Non-pigmented ciliary epithelial cell (primary cell): ENCODE data around the gene ENGASE.

Experiments used
- DNase-seq: peaks from one replicate; pipeline ENCODE4 v3.0.0-alpha.2; 2010; ENCODE audit warnings: low read depth

ENGASE gene

DNA sequence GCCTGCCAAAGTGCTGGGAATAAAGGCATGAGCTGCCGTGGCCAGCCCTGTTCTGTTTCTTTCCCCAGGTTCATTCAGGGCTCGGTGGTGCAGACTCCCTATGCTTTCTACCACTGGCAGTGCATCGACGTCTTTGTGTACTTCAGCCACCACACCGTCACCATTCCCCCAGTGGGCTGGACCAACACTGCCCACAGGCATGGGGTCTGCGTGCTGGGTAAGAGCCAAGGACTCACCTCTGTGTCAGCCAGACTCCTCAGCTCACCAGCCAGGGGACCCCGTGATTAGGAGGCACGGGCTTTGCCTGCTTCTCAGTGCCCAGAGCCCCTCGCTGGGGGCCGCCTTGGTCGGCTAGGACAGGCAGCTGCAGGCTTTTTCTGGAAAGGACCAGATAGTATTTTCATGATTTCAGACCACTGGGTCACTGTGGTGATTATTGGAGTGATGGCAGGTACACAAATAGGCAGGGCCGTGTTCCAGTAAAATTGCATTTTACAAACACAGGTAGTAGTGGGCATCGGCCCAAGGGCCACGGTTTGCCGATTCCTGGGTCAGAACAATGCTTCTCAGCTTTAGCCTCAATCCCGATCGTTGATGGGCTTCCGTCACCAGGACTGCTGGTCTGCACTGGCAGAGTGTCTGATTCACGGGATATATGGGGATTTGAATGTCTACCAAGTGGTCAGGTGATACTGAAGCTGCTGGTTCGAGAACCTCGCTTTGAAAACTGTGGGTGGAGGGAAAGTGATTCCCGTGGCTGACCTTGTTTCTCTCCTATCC, 5.0 kb downstream of the ENGASE start:
- no peak for DNase-seq

DNA sequence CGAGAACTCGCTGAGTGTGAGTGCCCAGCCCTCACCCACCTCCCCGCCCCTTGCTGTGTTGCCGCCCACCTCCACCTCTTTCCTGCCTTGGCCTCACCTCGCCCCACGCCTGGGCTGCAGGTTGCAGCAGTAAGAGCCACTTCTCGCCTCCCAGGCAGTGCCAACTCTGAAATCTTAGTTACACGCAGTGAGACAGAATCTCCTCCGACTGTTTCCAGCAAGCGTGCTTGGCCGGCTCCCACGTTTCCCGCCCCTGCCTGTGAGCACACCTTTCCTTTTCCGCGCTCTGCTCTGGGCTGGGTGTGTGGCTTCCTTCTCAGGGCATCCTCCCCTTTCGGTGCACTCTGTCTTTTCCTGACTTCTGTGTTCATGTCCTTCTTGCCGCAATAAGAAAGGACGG, 5.7 kb downstream of the ENGASE start:
- DNase-seq: no peak

DNA sequence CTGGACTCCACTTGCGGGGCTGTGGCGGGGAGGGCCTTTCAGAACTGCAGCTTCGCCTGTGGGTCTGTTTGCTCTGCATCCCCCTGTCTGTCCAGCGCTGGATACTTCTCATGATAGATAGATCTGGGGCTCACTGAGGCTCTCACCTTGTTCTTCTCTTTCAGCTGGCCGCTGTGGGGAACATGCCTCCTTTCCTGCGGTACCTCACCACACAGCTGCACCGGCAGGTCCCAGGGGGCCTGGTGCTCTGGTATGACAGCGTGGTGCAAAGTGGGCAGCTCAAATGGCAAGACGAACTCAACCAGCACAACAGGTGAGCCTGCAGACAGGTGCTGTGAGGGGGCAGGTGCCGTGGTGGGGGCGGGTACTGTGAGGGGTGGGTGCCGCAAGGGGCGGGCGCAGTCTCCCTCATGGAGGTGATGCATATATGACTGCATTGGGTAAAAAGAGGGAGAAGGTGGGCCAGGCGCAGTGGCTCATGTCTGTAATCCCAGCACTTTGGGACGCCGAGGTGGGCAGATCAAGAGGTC, 6.2 kb downstream of the ENGASE start:
- DNase-seq: no peak

- DNase-seq: no peak
These were observed 7.1 kb downstream of the ENGASE start for GRCh38 chr17:79081571-79082276.

DNA sequence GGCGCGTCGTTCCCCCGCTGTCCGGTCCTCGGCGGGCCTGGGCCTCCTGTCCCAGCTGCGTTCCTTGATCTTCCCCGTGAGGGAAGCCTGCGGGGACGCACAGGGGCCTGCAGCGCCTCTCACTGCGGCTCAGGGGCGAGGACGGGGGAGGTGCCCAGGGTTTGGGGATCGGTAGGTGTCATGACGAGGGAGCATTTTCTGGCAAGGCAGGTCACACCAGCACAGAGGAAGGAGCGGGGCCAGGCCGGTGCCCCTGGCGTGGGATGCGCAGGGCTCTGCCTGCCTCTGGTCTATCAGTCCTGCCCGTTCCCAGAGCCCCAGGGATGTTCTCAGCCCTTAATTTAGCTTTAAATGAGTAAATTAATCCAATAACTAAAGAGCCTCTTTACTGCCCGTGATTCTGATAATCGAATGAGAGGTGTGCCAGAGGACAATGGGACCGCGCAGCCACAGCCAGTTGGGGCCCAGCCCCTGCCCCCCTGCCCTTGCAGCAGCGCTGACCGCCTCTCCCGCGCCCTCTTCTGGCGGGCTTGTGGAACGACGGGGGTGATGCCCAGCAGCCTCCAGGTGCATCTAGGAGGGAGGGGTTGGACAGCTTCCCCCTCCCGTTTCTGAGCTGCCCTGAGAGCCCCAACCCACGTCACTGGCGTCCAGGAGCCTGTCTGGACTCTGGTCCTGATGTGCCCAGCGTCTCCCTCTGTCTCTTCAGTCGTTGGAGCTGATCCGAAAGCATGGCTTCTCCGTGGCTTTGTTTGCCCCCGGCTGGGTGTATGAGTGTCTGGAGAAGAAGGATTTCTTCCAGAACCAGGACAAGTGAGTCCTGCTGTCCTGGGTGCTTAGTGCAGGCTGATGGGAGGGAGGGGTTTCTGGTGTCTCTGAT, 7.9 kb downstream of the ENGASE start:
- no peak for DNase-seq

DNA sequence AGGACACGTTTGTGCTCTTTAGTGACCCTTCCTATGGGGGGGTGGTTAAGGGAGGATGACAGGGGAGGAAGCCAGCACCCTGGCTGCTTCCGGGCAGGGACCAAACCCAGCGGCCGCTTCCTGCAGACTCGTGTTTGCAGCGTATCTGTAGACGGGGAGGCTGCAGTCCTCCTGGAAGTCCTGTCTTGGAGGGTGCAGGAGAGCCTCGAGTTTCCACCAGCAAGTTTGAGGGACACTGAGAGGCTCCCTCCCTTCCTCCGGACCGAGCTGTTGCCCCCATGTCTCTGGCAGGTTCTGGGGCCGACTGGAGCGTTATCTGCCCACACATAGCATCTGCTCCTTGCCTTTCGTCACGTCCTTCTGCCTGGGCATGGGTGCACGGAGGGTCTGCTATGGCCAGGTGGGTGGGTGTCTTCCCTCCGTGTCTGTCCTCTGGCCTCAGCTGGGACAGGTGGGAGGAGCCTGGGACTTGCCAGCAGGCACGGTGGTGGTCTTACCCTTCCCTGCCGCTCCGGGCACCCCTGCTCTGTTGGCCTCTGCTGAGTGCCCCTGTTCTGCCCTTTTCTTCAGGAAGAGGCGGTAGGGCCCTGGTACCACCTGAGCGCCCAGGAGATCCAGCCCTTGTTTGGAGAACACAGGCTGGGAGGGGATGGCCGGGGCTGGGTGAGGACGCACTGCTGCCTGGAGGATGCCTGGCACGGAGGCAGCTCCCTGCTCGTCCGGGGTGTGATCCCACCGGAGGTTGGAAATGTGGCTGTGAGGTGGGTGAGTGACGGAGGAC, 8.8 kb downstream of the ENGASE start:
- DNase-seq: no peak

DNA sequence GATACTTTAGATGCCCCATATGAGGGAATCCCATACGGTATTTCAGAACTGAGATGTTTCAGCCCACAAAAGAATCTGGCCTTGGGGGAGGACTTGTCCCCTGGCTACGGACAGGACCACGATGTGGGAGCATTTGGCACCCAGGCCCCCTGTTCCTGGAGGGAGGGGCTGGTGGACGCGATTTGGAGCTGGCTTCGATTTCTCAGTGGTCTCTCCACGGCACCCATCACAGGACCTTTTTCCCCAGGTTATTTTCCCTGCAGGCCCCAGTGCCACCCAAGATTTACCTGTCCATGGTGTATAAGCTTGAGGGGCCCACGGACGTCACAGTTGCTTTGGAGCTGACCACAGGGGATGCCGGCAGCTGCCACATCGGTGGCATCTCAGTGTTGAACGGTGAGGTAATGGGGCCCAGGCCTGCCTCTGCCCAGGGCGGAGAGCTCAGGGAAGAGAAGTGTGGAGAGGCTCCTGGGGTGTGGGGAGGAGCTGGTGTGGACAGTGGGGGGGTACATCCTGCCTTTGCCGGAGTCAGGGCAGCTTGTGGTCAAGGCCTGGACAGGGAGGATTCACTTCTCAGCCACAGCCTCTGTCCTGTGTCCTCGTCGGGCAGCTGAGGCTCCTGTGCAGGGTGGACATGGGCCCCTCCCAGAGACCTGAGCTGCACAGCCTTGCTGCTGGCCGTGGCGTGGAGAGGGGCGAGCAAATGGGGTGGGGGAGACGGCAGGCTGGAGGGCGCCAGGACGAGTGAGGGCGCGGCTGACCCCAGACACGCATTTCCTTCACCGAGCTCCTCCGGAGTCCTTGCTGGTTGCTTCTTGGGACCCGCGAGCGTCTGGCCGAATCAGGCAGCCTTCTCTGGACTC, 9.9 kb downstream of the ENGASE start:
- no peak for DNase-seq

- DNase-seq: no peak
These were observed 10.7 kb downstream of the ENGASE start for GRCh38 chr17:79085154-79085920.

GRCh38 chr17:79085921-79086551, 11.4 kb downstream of the ENGASE start:
- no peak for DNase-seq

GRCh38 chr17:79086609-79087427, 12.2 kb downstream of the ENGASE start:
- no peak for DNase-seq

DNA sequence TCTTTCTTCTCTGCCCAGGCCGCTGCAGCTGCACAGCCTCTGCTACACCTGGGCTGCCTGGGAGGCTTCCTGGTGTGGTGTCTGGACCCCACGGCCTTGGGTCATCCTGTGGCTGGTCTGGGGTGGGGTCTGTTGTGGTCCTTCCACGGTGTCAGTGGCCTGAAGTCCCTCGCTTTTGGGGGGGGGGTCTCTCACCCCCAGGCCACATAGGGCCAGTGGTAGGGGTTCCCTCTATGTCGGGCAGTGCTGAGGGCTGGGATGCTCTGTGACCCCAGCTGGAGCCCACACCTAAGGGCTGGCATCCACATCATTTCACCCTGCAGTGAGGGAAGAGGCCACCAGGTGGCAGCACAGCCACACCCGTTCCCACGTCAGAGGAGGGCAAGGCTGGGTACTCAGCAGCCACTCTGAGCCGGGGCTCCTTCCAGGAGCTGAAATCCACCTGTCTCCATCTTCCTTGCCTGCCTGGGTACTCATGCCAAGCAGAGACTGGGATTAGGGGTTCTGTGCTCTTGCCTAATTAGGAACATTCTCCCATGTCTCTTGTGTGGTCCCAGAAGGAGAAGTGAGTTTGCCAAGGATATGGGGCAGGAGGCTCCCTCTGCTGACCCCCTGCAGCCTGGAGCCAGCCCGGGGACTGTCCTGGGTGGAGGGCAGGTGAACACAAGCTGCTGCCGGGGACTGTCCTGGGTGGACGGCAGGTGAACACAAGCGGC, 13.0 kb downstream of the ENGASE start:
- no peak for DNase-seq

DNA sequence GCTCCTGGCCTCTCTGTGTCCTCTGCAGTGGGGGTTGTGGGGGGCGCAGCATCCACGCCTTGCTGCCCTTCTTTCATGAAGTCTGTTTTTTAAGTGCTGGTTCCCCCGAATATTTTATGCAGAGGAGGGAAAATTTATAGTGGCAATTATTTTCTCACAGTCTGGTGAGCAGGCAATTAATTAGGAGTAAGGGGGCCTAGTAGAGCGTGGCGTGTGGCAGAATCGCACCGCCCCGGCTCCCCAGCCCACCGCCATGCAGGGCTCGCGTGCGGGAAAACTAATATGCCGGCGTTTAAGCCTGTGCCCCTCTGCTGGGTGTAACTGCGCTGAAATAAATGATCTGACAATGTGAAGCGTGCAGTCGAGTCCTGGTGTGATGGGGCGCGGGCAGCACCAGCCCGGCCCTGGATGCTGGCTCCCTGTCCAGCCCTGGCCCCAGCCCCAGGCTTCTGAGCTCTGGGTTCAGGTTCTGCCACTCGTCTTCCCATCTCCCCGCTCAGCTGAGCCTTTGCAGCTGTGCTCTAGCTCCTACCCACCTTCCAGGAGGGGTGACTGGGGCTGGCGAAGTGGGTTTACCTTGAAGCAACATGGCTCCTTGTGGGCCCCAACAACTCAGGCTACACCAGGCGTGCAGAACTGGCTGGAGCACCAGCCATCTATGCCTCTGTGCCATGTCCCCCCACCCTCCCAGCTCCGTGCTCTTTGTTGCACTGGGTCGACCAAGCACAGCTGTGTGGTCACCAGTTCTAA, 13.8 kb downstream of the ENGASE start:
- DNase-seq: no peak

DNA sequence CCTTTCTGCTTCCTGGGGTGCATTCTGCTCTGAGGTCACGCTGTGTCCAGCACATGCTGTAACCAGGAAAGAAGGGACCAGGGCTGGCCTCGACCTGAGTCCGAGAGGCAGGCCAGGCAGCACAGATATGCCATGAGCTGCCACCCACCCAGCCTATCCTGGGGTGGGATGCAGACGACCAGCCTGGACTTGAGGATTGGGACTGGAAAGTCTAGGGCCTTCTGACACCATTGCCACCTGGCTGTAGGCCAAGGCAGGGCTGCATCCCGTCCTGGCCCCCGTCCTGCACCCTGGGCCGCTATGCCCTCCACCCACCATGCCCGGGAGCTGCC, 14.3 kb downstream of the ENGASE start:
- DNase-seq: no peak

- no peak for DNase-seq
These were observed 15.3 kb downstream of the ENGASE start for GRCh38 chr17:79089720-79090442.

- DNase-seq: no peak
These were observed 16.0 kb downstream of the ENGASE start for GRCh38 chr17:79090443-79091225.

DNA sequence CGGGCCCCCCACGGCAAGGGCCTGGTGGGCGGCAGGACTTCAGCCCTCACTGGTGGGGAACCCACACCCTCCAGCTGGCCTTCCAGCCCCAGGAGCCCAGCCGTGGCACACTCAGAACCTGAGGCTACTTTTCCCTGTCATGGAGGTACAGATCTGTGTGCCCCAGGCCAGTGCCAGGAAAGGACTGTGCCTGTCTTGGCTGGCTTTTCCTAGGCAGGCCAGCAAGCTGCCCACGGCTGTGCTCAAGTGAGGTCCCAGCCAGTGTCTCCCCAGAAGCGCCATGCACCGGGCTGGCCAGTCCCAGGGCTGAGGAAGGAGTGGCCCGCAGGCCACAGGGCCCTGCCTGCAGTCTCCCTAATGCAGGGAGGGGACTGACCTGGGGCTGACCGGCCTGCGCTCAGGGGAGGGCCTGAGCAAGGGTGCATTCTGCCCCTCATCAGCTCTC, 16.6 kb downstream of the ENGASE start:
- no peak for DNase-seq
